Measurements from ENCODE around the gene HYAL3.
A peak's percentile ranks its signal among the peaks of the same experiment; 100 is the strongest.

The HYAL3 gene

GRCh38 chr3:50327943-50328691, 28.9 kb upstream of the HYAL3 start, which contains the start of gene TUSC2:
Gene TUSC2 (minus strand): TSS chr3:50328223. CDS start chr3:50328099, 124 bp downstream.
- DNase-seq, result peak; percentile 88 to 96 (median 92)

GRCh38 chr3:50327129-50327528, 27.9 kb upstream of the HYAL3 start:
- no peak for DNase-seq

- no peak for DNase-seq
Measured at GRCh38 chr3:50326182-50326541, 27.0 kb upstream of the HYAL3 start.

DNA sequence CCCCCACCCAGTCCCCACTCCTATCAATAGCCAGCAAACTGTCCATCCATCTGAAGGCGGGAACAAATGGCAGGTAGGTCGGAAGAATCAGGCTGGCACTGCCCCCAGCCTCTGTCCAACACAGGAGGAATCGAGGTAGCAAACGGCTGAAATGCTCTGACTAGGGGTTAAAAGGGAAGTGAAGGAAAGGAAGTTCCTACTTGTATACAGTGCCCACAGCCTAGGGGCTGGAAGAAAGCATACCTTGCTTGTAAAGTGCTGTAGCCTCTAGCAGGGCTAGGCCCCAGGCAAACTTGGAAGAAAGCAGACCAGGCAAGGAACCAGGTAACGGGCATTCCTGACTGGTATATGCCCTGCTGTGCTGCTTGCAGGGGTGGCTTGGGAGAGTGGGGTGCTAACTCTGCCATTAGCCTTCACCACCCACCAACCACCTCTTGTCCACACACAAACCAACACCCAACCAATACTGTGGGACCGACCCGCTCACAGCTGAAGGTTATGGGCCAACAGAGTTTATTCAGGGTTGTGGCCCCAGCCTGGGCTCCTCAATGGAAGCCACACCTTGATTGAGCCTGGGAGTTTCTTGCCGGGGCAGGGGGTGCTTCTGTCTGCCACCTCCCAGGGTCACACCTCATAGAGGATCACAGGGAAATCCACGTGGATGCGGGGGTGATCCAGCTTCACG, 26.4 kb upstream of the HYAL3 start:
- no peak for DNase-seq

- no peak for DNase-seq
Measured at GRCh38 chr3:50325113-50325480, 25.9 kb upstream of the HYAL3 start.

GRCh38 chr3:50324351-50325112, 25.3 kb upstream of the HYAL3 start:
- DNase-seq, result peak in 3 of 5 experiments; percentile 44 to 51 (median 46)

DNA sequence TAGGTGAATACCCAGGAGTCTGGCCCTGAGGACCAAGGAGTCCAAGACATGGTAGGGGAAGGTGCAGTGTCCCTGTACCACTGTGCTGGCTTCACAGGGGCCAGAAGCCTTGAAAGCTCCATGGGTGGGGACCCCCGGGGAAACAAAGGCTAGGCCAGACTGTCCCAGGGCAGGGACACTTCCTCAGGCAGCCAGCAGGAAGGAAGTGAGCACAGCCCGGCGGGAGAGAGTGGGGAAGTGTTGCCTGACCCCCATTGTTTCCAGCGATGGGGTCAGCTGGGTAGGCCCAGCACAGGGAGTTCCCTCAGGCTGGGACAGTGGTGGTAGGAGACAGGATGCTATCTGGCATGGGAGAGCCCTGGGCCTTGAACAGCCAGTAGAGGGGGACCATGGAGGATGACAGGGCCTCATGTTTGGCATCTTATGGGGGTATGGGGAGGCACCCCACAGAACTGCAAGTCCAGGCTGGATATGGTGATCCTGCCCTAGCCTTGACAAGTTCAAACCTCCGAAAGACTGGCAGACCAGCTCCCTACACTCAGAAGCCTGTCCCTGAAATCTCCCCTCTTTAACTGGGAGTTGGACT, 24.5 kb upstream of the HYAL3 start:
- DNase-seq, result no peak

- no peak for DNase-seq
Measured at GRCh38 chr3:50323092-50323600, 23.9 kb upstream of the HYAL3 start.

DNA sequence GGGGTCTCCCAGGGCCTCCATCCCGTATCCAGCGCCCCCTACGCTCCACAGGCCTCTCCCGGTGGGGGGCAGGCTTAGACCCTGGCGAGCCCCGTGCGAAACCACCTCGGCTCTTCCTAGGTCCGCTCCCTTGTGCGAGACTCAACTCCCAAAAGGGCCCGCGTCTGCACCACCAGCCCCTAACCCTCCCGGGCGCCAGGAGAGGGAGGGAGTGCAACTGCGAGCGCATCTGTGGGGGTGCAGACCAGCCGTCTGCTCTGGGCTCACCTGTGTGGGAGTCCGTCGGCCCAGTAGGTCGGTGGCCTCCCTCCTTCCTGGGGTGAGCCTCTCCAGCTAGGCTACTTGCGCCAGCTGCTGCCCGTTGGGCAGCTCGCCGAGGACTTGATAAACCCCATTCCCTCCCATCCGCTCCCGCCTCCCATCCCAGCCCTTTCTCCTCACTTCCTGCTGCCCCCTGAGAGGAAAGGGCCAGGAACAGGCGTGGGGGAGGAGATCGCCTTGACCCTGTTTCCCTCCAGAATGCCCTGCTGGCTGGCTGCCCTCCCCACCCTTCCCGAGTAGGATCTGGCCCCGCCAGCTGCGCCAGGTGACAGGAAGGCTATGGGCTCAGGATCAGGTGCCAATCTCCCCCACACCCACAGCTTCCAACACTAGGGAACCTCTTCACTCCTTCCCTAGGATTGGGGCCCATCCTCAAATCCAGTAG, 23.3 kb upstream of the HYAL3 start, which contains the start of gene HYAL2:
Gene HYAL2 (minus strand): TSS at position 360 of the 706 bp plus-strand sequence. CDS start 2,256 bp downstream, outside the sequence.
- no peak for DNase-seq

GRCh38 chr3:50322115-50322385, 22.8 kb upstream of the HYAL3 start:
- DNase-seq, result no peak

- peak; percentile 58 to 89 (median 71) for DNase-seq
Measured at GRCh38 chr3:50321336-50322114, 22.3 kb upstream of the HYAL3 start.

DNA sequence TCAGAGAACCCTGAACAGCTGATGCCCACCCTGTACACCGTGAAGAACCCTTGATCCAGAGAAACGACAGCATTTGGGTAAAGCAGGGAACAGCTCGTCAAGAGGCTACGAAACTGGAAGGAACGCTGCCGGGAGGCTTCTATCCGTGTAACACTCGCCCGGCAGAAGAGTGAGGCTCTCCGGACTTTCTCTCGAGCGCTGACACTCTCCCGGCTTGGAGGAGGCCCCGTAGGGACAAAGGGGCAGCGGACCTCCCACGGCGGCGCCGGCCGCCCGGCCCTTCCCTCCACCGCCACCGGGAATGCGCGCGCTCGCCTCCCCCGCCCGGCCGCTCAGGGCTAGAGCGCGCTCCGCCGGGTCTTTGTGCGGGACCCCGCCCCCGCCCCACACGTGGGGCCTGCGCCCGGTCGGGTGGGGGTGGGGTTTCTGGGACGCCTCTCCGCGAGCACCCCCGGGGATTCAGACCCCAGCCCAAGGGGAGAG, 21.7 kb upstream of the HYAL3 start:
- DNase-seq, result peak in 3 of 5 experiments; percentile 41 to 78 (median 43)

GRCh38 chr3:50319894-50320625, 20.9 kb upstream of the HYAL3 start:
- DNase-seq, result no peak

- DNase-seq, result no peak
Measured at GRCh38 chr3:50319181-50319893, 20.1 kb upstream of the HYAL3 start.

GRCh38 chr3:50318615-50319014, 19.4 kb upstream of the HYAL3 start:
- DNase-seq, result no peak

DNA sequence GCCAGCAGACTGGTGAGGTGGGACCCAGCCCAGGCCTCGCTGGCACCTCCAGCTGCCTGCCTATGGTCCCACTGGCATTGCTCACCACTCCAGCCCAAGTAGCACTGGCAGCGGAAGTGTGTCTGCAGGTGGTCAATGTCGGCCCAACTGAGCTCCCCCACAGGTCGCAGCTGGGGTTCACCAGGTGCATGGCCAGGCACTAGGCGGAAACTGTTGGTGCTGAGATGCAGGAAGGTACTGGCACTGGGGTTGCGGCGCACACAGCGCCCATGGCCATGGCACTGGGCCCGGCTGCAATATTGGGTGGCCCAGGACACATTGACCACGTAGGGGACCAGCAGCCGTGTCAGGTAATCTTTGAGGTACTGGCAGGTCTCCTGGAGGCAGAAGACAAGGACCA, 19.0 kb upstream of the HYAL3 start:
- no peak for DNase-seq

DNA sequence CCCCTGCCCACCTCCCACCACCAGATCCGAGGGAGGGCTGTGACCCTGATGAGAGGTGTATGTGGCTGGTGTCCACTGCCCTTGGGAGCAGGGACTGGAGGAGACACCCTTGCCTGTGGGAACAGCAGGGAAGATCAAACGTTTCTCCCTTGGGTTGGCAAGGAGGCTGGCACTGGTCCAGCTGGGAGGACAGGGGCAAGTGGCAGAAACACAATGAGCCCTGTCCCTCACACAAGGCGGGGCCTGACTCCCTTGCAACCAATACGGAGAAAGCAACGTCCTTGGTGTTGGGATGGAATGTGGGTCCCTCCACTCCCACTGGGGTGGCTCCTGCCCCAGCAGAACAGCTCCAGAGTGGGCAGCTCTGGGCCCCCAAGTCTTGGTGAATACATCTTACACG, 18.1 kb upstream of the HYAL3 start:
- DNase-seq, result no peak

- DNase-seq, result peak in 4 of 5 experiments; percentile 47 to 83 (median 60)
Measured at GRCh38 chr3:50316657-50317242, 17.5 kb upstream of the HYAL3 start.

DNA sequence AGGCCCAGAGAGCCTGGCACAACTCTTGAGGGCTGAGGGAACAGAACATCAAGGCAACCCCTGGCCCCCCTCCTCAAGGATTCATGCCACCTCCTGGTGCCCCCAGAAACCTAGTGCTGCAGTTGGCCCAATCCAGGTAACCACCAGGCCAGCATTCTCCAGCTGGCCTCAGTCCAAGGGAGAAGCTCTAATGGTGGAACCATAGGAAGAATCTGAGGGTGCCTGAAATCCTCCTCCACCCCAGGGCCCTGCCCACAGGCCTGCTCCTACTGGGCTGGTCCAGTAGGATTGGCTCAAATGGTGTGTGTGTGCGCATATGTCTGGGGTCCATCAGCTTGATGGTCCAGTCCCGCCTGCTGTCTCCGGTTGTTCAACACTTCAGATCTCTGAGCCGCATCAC, 15.6 kb upstream of the HYAL3 start:
- no peak for DNase-seq

GRCh38 chr3:50314342-50314741, 15.1 kb upstream of the HYAL3 start:
- DNase-seq, result no peak
